PC-9 (cell line): ENCODE measurements around the gene DNAH11.

Experiments used
- EZH2 ChIP-seq: fragments of 200-600 bp; sonication (generic); IDR thresholded peaks from 2 replicates; pipeline ENCODE4 v1.8.0; 2017; ENCODE audit warnings: antibody characterized with exemption, low read depth
- TF ChIP-seq, protein P1 (sequence below): fragments of 200-600 bp; sonication (generic); conservative IDR thresholded peaks from 2 replicates; pipeline ENCODE4 v1.6.1; 2017; ENCODE audit warnings: mixed run types, antibody characterized with exemption, mild to moderate bottlenecking, moderate library complexity

DNA sequence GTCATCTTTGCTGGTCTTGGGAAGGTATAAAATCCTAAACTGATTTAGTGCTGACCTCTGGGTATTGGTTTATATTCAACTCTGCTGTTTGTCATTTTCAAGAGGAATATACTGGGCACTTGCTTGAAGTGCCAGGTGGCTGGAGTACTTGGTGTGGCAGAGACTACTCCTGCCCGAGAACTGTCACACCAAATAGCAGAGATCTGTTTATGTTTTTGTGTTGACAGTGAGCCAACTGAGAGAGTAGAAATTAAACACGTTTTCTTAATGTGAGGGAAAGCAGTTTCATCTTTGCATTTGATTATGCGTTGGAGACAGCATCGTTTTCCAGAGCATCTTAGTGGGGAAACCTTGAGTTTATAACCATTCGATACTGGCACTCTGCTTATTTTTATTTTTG lies 228.4 kb downstream of the DNAH11 start:
- no peak for TF ChIP-seq EZH2
- TF ChIP-seq, protein P1, sequence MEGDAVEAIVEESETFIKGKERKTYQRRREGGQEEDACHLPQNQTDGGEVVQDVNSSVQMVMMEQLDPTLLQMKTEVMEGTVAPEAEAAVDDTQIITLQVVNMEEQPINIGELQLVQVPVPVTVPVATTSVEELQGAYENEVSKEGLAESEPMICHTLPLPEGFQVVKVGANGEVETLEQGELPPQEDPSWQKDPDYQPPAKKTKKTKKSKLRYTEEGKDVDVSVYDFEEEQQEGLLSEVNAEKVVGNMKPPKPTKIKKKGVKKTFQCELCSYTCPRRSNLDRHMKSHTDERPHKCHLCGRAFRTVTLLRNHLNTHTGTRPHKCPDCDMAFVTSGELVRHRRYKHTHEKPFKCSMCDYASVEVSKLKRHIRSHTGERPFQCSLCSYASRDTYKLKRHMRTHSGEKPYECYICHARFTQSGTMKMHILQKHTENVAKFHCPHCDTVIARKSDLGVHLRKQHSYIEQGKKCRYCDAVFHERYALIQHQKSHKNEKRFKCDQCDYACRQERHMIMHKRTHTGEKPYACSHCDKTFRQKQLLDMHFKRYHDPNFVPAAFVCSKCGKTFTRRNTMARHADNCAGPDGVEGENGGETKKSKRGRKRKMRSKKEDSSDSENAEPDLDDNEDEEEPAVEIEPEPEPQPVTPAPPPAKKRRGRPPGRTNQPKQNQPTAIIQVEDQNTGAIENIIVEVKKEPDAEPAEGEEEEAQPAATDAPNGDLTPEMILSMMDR = no peak
